HCT116 (cell line): ENCODE data around the gene COASY. TPM values are rescaled to one million over a fixed set of nuclear protein-coding genes. Genes with fewer than 3 reads are reported as not detected.

Source experiments
- ATAC-seq: fragments of 200-7000 bp; cut with Tn5 transposase; 2 replicates; pipeline ENCODE4 v1.9.1; 2020; ENCODE audit warnings: mild to moderate bottlenecking, moderate library complexity
- BruUV-seq: library from RNA; stranded (reverse); fragments of 400-500 nt; replicated peaks from 2 replicates; lab custom pipeline; 2021; lab: Mats Ljungman, UMichigan
- CTCF ChIA-PET: fragments of 300-600 bp; sonication (Branson Sonifier 250); formaldehyde crosslinking; loops from one replicate; lab custom pipeline; 2021; ENCODE audit warnings: antibody characterized with exemption; lab: Charles Lee
- POLR2A ChIA-PET: fragments of 300-600, 350-600 bp; sonication (Branson Sonifier 250); formaldehyde crosslinking; loops from one replicate; lab custom pipeline; 2021; ENCODE audit warnings: antibody characterized with exemption; lab: Charles Lee
- RAD21 ChIA-PET, 2 experiments: fragments of 300-600 bp; sonication (Branson Sonifier 250); formaldehyde crosslinking; loops; one replicate each; lab custom pipeline; 2023; ENCODE audit warnings: low total read pairs in 2 of 2; ENCODE audit not compliant: uncharacterized antibody in 2 of 2, unreplicated experiment in 2 of 2, low non-redundant PET in 1 of 2; lab: Charles Lee
- DNase-seq: peaks from one replicate; pipeline ENCODE4 v3.0.0-alpha.2; 2010; ENCODE audit warnings: low read depth, low spot score
- H2AFZ ChIP-seq: fragments of 200-600 bp; shearing (Covaris generic), sonication (generic); 2 replicates; pipeline ENCODE4 v1.6.1; 2017; ENCODE audit warnings: low read depth, mixed run types, mixed read lengths, antibody characterized with exemption, low read length; ENCODE audit not compliant: poor library complexity, severe bottlenecking
- H3K27ac ChIP-seq: 2 replicates; pipeline ENCODE4 v1.5.1; 2012; ENCODE audit warnings: low read depth, low read length
- H3K27me3 ChIP-seq: fragments of 200-600 bp; sonication (generic); 2 replicates; pipeline ENCODE4 v1.6.1; 2016; ENCODE audit warnings: mixed run types, low read length, mixed read lengths; ENCODE audit not compliant: insufficient read depth
- H3K36me3 ChIP-seq, 2 experiments: fragments of 200-500 bp in 1 of 2; fragments of 200-600 bp in 1 of 2; sonication (Bioruptor generic) in 1 of 2; sonication (generic) in 1 of 2; 2 replicates each; pipeline versions ENCODE4 v1.5.1 to v1.6.1; 2014 to 2016; ENCODE audit warnings: low read length in 2 of 2, inconsistent platforms in 1 of 2, mixed read lengths in 1 of 2, mixed run types in 1 of 2; ENCODE audit not compliant: insufficient read depth in 2 of 2, control insufficient read depth in 1 of 2
- H3K4me1 ChIP-seq, 2 experiments: fragments of 200-600 bp in 1 of 2; sonication (generic) in 1 of 2; 2 replicates each; pipeline versions ENCODE4 v1.5.1 to v1.6.1; 2012 to 2017; ENCODE audit warnings: low read length in 2 of 2, inconsistent platforms in 1 of 2, mild to moderate bottlenecking in 1 of 2, mixed read lengths in 1 of 2, mixed run types in 1 of 2, moderate library complexity in 1 of 2; ENCODE audit not compliant: insufficient read depth in 2 of 2, control insufficient read depth in 1 of 2
- H3K4me2 ChIP-seq: fragments of 200-600 bp; sonication (generic); 2 replicates; pipeline ENCODE4 v1.6.1; 2017; ENCODE audit warnings: mixed run types, low read length, mixed read lengths
- H3K4me3 ChIP-seq, 2 experiments: fragments of 200-600 bp in 1 of 2; sonication (generic) in 1 of 2; replicated peaks in 1 of 2; 2 replicates each; pipeline ENCODE4 v1.5.1; 2011 to 2016; ENCODE audit warnings: low read length in 2 of 2, control low read depth in 1 of 2, low read depth in 1 of 2, mild to moderate bottlenecking in 1 of 2, mixed read lengths in 1 of 2, mixed run types in 1 of 2
- H3K79me2 ChIP-seq: fragments of 200-600 bp; sonication (generic); 2 replicates; pipeline ENCODE4 v1.6.1; 2017; ENCODE audit warnings: mild to moderate bottlenecking, mixed run types, low read length, moderate library complexity, mixed read lengths; ENCODE audit not compliant: insufficient read depth
- H3K9ac ChIP-seq: fragments of 200-600 bp; sonication (generic); 2 replicates; pipeline ENCODE4 v1.6.1; 2016; ENCODE audit warnings: low read length, mixed read lengths
- H3K9me2 ChIP-seq: fragments of 200-600 bp; sonication (generic), shearing (Covaris generic); 2 replicates; pipeline ENCODE4 v1.6.1; 2017; ENCODE audit warnings: mixed run types, mild to moderate bottlenecking, moderate library complexity; ENCODE audit not compliant: insufficient read depth
- H3K9me3 ChIP-seq, 2 experiments: fragments of 200-500 bp in 1 of 2; fragments of 200-600 bp in 1 of 2; sonication (Bioruptor generic) in 1 of 2; sonication (generic) in 1 of 2; 2 replicates each; pipeline ENCODE4 v1.6.1; 2014 to 2017; ENCODE audit warnings: low read length in 2 of 2, mixed read lengths in 2 of 2, inconsistent platforms in 1 of 2, low read depth in 1 of 2, mild to moderate bottlenecking in 1 of 2, mixed run types in 1 of 2, moderate library complexity in 1 of 2; ENCODE audit not compliant: control insufficient read depth in 1 of 2, insufficient read depth in 1 of 2
- H4K20me1 ChIP-seq: fragments of 200-600 bp; sonication (generic), shearing (Covaris generic); 2 replicates; pipeline ENCODE4 v1.6.1; 2017; ENCODE audit warnings: mixed run types, mild to moderate bottlenecking, moderate library complexity; ENCODE audit not compliant: insufficient read depth
- ATF3 ChIP-seq: IDR thresholded peaks from 2 replicates; pipeline ENCODE4 v1.6.1; 2012
- CEBPB ChIP-seq: IDR thresholded peaks from 2 replicates; pipeline ENCODE4 v1.6.1; 2012; ENCODE audit warnings: low read depth
- CTCF ChIP-seq, 3 experiments: fragments of 200-600 bp in 1 of 3; sonication (generic) in 1 of 3; IDR thresholded peaks in 2 of 3; conservative IDR thresholded peaks in 1 of 3; 2 replicates each; pipeline ENCODE4 v1.5.1; 2012 to 2017; ENCODE audit warnings: low read depth in 2 of 3, low read length in 2 of 3, antibody characterized with exemption in 1 of 3, borderline replicate concordance in 1 of 3, control low read depth in 1 of 3, mild to moderate bottlenecking in 1 of 3, mixed read lengths in 1 of 3, mixed run types in 1 of 3, moderate library complexity in 1 of 3; ENCODE audit not compliant: insufficient read depth in 1 of 3
- EGR1 ChIP-seq: IDR thresholded peaks from 2 replicates; pipeline ENCODE4 v1.6.1; 2012; ENCODE audit warnings: low read depth
- ELF1 ChIP-seq: IDR thresholded peaks from 2 replicates; pipeline ENCODE4 v1.6.1; 2012; ENCODE audit warnings: low read depth, borderline replicate concordance
- EZH2phosphoT487 ChIP-seq: fragments of 200-600 bp; IDR thresholded peaks from 2 replicates; pipeline ENCODE4 v1.6.1; 2018; ENCODE audit warnings: antibody characterized with exemption, borderline replicate concordance
- FOSL1 ChIP-seq: IDR thresholded peaks from 2 replicates; pipeline ENCODE4 v1.6.1; 2012; ENCODE audit warnings: low read depth
- JUND ChIP-seq: IDR thresholded peaks from 2 replicates; pipeline ENCODE4 v1.6.1; 2012
- SP1 ChIP-seq: IDR thresholded peaks from 2 replicates; pipeline ENCODE4 v1.6.1; 2012; ENCODE audit warnings: low read depth
- YY1 ChIP-seq: IDR thresholded peaks from 2 replicates; pipeline ENCODE4 v1.6.1; 2011; ENCODE audit warnings: low read length, low read depth, moderate library complexity, mild to moderate bottlenecking; ENCODE audit not compliant: insufficient replicate concordance; ENCODE audit errors: extremely low read depth
- ZBTB33 ChIP-seq: IDR thresholded peaks from 2 replicates; pipeline ENCODE4 v1.6.1; 2011; ENCODE audit warnings: mild to moderate bottlenecking, low read length, moderate library complexity; ENCODE audit not compliant: insufficient replicate concordance; ENCODE audit errors: extremely low read depth
- ZNF274 ChIP-seq: fragments of 200-500 bp; sonication (Bioruptor generic); IDR thresholded peaks from 2 replicates; pipeline ENCODE4 v1.6.1; 2014; ENCODE audit warnings: mild to moderate bottlenecking, low read depth, low read length, inconsistent platforms
- intact Hi-C: fragments of 100-400 bp; cut with micrococcal nuclease; formaldehyde crosslinking; loops from 2 replicates; pipeline ENCODE4 v1.10.0; 2022
- total RNA-seq: library from RNA; stranded (reverse); gene quantifications from one replicate; pipeline ENCODE4 v1.2.1, GENCODE V29; 2021; ENCODE audit not compliant: unreplicated experiment

Gene COASY
- total RNA-seq, 1 experiment from 2014 or later = 137 TPM

- H3K9me2 ChIP-seq = no peaks in the 10 kb centered on the region
- POLR2A ChIA-PET = no interaction called here
- H3K27ac ChIP-seq = no peak overlapping the region
- H4K20me1 ChIP-seq = no peaks in the 10 kb centered on the region
- ATAC-seq (no peak), DNase-seq (no peak)
- no peaks in the 10 kb centered on the region for H3K4me1 ChIP-seq
- RAD21 ChIA-PET = no interaction called here
- CTCF ChIA-PET = interaction anchor here (0.9 kb wide), 1 partner anchor 88 kb away, joined by 3 read pairs; no protein-coding TSS in a partner anchor
- H3K4me2 ChIP-seq = no peak overlapping the region
- H3K9me3 ChIP-seq = no peaks in the 10 kb centered on the region
- intact Hi-C loops = no loop called here
- H3K9ac ChIP-seq = no peak overlapping the region
- no peak overlapping the region for H3K4me3 ChIP-seq
- TF ChIP-seq ZBTB33 (no peak), EZH2phosphoT487 (no peak), JUND (no peak), ZNF274 (no peak), SP1 (no peak), CTCF (IDR thresholded peaks at IDR 0.05 in 2 of 3, conservative IDR thresholded peaks at IDR 0.05 in 1 of 3; ENCODE audit: borderline replicate concordance in 1 of 3, insufficient read depth in 1 of 3, low read depth in 2 of 3, low read length in 2 of 3) (no peak), EGR1 (no peak), CEBPB (no peak), ELF1 (no peak), YY1 (no peak), ATF3 (no peak), FOSL1 (no peak)
- no peak overlapping the region for H2AFZ ChIP-seq
- no peaks in the 10 kb centered on the region for H3K27me3 ChIP-seq
- H3K36me3 ChIP-seq = peaks cover 0 to 16% of the 10 kb centered on the region in 2 experiments; a peak in 2 of 4 replicates
- H3K79me2 ChIP-seq = no peaks in the 10 kb centered on the region; the same call in none of the 2 replicates
- BruUV-seq = no TSS peak
These were observed 28.9 kb downstream of the COASY start for GRCh38 chr17:42590886-42591285.
